Mucosa of stomach (tissue), 1 donor: Measurements from ENCODE around the gene KIF4B.
"Not testable (repeated sequence)": the region's sequence is repeated elsewhere in the genome, so short reads cannot be mapped to it uniquely, and the experiment has no call there.

Experiments
- H3K27me3 ChIP-seq: one replicate; pipeline ENCODE4 v1.7.0; 2013; ENCODE audit warnings: mild to moderate bottlenecking, low read length; ENCODE audit not compliant: control insufficient read depth, insufficient read depth
- H3K36me3 ChIP-seq: one replicate; pipeline ENCODE4 v1.7.0; 2013; ENCODE audit warnings: low read length; ENCODE audit not compliant: control insufficient read depth, insufficient read depth
- H3K4me1 ChIP-seq: one replicate; pipeline ENCODE4 v1.7.0; 2013; ENCODE audit warnings: mild to moderate bottlenecking, low read length; ENCODE audit not compliant: control insufficient read depth, insufficient read depth
- H3K4me3 ChIP-seq: one replicate; pipeline ENCODE4 v1.7.0; 2013; ENCODE audit warnings: low read length
- H3K9ac ChIP-seq: one replicate; pipeline ENCODE4 v1.7.0; 2013; ENCODE audit warnings: mild to moderate bottlenecking, low read length, moderate library complexity
- H3K9me3 ChIP-seq: one replicate; pipeline ENCODE4 v1.7.0; 2013; ENCODE audit warnings: mild to moderate bottlenecking, low read length, moderate library complexity; ENCODE audit not compliant: control insufficient read depth
- donor health status: Pancreatic carcinoma.

KIF4B gene

DNA sequence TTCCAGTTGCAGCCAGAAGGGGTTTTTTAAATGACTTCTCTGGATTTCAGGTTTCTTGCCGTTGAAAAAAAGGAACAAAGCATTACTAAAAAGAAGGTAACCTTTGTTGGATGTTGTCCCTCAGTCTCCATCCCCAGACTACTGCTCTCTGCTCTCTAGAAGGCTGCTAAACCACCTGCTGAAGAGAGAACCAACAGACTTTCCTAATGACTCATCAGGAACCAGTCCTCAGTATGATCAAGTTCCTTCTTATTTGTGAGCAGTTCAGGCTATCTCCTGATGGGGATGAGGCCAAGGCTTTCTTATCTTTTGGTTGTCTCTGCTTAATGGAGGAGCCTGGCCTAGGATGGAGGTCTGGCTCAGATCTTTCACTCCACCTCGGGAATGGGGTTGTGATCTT lies 4.1 kb downstream of the KIF4B start:
- H3K36me3 ChIP-seq = no peaks in the 10 kb centered on the region
- H3K9me3 ChIP-seq = no peaks in the 10 kb centered on the region
- H3K27me3 ChIP-seq = no peaks in the 10 kb centered on the region
- no peaks in the 10 kb centered on the region for H3K4me1 ChIP-seq
- no peak overlapping the region for H3K9ac ChIP-seq
- no peak overlapping the region for H3K4me3 ChIP-seq

DNA sequence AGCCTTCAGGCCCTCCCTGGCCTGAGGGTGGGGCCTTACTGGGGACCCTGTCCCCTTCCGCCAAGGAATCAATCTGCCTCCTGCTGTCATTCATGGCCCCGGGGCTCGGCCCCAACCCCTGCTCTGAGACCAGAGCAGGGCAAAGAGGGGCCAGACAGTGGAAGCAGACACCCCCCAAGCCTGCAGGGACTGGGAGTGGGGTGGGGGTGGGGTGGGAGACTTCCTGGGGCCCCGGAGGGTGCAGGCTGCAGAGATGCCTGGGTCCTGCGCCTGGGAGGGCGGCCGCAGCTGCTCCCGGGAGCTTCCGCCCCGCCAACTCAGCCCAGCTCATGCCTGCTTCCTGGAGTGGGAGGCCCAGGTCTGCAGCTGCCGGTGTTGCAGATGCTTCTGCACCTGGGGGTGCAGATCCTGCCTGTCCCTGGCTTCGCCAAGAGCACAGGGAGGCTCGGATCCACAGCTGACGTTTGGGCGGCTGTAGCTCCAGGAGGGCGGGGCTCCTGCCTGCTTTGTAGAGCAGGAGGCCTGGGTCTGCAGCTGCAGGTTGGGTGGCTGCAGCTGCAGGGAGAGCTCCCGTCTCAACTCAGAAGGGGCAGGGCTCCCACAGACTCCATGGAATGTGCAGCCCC lies 6.2 kb downstream of the KIF4B start:
- Histone ChIP-seq H3K27me3 (no peaks in the 10 kb centered on the region), H3K4me3 (no peak overlapping the region), H3K4me1 (no peaks in the 10 kb centered on the region), H3K9ac (no peak overlapping the region), H3K9me3 (no peaks in the 10 kb centered on the region), H3K36me3 (no peaks in the 10 kb centered on the region)

DNA sequence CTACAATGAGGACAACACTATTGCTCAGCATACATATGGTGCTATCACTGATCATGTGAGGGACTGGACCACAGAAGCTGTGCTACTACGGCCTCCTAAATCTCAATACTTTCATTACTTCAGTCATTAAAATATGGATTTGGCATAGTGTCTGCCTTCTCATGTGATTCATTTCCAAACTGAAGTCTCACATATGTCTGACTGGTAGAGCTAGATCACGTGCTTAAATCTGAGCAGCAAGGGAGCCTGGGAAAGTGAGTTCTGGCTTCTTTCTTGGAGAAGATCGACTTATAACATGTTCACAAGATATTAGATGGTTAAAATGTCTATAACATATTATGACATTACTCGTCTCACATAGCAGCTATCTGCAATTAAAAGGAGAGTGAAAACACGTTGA lies 8.3 kb downstream of the KIF4B start:
- H3K4me1 ChIP-seq = no peaks in the 10 kb centered on the region
- no peaks in the 10 kb centered on the region for H3K9me3 ChIP-seq
- no peaks in the 10 kb centered on the region for H3K36me3 ChIP-seq
- no peak overlapping the region for H3K4me3 ChIP-seq
- H3K9ac ChIP-seq = no peak overlapping the region
- no peaks in the 10 kb centered on the region for H3K27me3 ChIP-seq

DNA sequence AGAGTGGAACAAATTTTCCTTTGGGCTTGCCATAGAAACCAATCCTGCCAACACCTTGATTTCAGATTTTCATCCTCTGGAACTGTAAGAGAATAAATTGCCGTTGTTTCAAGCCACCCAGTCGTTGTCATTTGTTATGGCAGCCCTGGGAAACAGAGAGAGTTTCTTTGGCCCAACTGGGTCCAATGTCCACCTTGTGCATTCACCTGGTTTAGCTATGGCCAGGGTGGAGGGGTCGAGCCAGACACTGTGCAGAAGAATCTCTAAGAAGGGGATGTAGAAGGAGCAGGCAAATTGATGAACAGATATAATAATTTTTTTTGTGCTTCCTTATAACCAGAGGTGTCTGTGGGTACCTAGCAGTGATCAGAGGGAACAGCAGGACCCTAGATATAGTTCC lies 9.8 kb downstream of the KIF4B start:
- no peaks in the 10 kb centered on the region for H3K9me3 ChIP-seq
- no peak overlapping the region for H3K4me3 ChIP-seq
- H3K9ac ChIP-seq = no peak overlapping the region
- no peaks in the 10 kb centered on the region for H3K4me1 ChIP-seq
- no peaks in the 10 kb centered on the region for H3K27me3 ChIP-seq
- no peaks in the 10 kb centered on the region for H3K36me3 ChIP-seq

DNA sequence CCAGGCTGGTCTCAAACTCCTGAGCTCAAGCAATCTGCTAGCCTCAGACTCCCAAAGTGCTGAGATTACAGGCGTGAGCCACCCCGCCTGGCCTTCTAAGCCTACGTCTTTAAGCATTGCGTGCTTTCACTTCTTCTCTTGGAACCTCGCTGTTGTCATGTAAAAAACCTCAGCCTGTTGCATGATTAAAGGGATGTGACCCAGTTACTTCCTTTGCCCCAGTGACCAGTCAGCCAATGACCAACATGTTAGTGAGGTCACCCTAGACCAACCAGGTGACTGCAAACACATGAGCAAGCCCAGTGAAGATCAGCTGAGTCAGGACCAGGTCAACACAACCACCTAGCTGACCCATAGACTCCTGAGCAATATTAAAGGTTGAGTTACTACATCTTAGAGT lies 10.5 kb downstream of the KIF4B start:
- Histone ChIP-seq H3K36me3 (no peaks in the 10 kb centered on the region), H3K4me1 (no peaks in the 10 kb centered on the region), H3K27me3 (no peaks in the 10 kb centered on the region), H3K9ac (no peak overlapping the region), H3K4me3 (no peak overlapping the region), H3K9me3 (no peaks in the 10 kb centered on the region)

DNA sequence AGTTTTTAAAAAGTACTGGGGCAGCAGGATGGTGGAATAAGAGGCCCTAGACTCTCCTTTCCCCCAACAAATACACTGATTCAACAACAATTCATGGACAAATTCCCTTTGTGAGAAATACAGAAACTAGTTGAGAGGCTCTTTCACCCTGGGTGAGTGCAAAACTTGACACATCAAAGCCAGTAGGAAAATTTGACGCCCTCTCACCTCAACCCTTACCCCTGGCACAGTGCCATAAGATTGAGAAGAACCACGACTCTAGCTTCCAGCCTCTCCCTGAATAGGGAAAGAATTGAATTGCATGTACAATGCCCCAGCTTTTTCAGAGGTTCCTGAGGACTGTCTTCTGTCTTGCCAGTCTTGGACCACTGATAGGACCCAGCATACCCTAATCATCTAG lies 12.3 kb downstream of the KIF4B start:
- Histone ChIP-seq H3K4me1 (no peaks in the 10 kb centered on the region), H3K9me3 (no peaks in the 10 kb centered on the region), H3K9ac (no peak overlapping the region), H3K4me3 (no peak overlapping the region), H3K36me3 (no peaks in the 10 kb centered on the region), H3K27me3 (no peaks in the 10 kb centered on the region)

DNA sequence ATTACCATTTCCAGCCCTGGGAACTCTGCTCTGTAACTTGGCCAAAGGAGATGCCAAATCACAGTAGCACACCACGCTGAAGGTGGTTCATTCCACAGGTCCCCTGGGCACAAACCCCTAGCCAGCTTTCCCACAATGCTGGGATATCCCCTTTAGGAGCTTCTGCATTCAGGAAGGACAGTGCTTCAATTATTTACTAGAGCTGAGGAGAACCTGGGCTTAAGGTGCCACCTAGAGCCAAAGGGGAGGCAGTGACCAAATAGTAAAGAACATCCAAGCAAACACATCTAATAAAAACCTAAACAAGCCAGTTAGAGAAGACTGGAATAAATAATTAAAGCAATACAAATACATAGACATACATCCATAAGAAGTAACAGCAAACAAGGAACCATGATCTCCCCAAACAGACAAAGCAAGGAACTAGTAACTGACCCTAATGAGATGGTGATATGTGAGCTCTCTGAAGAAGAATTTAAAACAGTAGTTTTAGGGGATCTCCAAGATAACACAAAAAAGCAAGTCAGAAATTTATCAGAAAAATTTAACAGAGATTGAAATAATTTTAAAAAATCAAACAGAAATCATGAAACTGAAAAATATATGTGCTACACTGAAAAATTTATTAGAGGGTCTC lies 14.6 kb downstream of the KIF4B start:
- Histone ChIP-seq H3K9ac (no peak overlapping the region), H3K27me3 (no peaks in the 10 kb centered on the region), H3K4me3 (no peak overlapping the region), H3K9me3 (no peaks in the 10 kb centered on the region), H3K36me3 (no peaks in the 10 kb centered on the region), H3K4me1 (no peaks in the 10 kb centered on the region)

DNA sequence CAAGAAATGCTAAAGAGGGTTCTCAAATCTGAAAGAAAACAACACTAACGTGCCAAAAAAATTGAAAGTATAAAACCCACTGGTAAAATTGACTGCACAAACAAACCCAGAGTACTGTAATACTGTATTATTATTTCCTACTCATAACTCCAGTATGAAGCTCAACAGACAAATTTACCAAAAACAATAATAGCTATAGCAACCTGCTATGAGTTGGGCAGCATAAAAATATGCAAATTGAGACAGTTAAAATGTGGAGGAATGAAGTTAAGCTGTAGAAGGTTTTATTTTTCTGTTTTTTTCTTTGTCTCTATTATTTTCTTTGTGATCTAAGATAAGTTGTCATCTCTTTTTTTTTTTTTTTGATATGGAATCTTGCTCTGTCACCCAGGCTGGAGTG lies 15.7 kb downstream of the KIF4B start:
- H3K9ac ChIP-seq = no peak overlapping the region
- no peaks in the 10 kb centered on the region for H3K27me3 ChIP-seq
- H3K4me3 ChIP-seq = no peak overlapping the region
- H3K9me3 ChIP-seq = no peaks in the 10 kb centered on the region
- H3K36me3 ChIP-seq = no peaks in the 10 kb centered on the region
- no peaks in the 10 kb centered on the region for H3K4me1 ChIP-seq

DNA sequence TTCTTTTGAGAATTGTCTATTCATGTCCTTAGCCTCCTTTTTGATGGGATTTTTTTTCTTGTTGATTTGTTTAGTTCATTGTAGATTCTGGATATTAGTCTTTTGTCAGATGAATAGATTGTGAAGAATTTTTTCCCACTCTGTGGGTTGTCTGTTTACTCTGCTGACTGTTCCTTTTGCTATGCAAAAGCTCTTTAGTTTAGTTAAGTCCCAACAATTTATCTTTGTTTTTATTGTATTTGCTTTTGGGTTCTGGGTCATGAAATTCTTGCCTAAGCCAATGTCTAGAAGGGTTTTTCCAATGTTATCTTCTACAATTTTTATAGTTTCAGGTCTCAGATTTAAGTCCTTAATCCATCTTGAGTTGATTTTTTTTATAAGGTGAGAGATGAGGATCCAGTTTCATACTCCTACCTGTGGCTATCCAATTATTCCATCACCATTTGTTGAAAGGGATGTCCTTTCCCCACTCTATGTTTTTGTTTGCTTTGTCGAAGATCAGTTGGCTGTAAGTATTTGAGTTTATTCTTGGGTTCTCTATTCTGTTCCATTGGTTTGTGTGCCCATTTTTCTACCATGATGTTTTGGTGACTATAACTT lies 20.7 kb downstream of the KIF4B start:
- not testable (repeated sequence) for H3K27me3 ChIP-seq, H3K9me3 ChIP-seq, H3K4me3 ChIP-seq, H3K36me3 ChIP-seq, H3K9ac ChIP-seq, H3K4me1 ChIP-seq

DNA sequence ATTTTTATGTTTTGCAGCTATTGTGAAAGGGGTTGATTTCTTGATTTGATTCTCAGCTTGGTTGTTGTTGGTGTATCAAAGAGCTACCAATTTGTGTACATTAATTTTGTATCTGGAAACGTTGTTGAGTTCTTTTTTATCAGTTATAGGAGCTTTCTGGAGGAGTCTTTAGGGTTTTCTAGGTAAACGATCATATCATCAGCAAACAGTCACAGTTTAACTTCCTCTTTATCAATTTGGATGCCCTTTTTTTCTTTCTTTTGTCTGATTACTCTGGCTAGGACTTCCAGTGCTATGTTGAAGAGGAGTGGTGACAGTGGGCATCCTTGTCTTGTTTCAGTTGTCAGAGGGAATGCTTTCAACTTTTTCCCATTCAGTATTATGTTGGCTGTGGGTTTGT lies 21.5 kb downstream of the KIF4B start:
- H3K4me3 ChIP-seq, H3K27me3 ChIP-seq, H3K9me3 ChIP-seq, H3K9ac ChIP-seq, H3K36me3 ChIP-seq, H3K4me1 ChIP-seq: not testable (repeated sequence)

DNA sequence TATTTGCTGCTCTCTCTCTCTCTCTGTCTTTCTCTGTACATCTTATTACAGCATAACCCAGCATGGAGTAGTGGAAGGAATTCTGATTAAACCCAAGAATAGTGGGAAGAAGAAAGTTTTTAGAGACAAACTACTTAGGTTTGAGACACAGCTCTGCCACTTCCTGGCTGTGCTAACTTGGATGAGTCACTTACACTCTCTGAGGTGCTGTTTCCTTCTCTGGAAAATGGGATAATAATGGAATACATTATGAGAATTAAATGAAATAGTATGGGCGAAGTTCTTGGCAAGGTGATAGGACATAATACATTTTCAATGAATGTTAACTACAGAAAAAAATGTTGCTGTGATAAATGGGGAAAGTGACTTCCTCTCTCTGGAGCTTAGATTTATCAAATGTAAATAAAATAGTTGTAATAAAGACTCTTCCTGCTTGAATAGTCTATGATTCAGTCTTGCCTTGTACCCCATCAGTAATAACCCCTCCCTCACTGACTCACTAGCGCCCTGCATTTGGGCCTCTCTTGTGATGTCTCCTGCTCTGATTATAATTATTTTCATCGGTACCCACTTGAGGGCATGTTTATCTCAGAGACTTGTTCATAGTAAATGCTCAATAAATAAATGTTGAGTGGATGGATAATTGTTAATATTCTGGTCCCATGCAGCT lies 27.6 kb downstream of the KIF4B start:
- Histone ChIP-seq H3K9ac (no peak overlapping the region), H3K4me1 (no peaks in the 10 kb centered on the region), H3K9me3 (no peaks in the 10 kb centered on the region), H3K4me3 (no peak overlapping the region), H3K27me3 (no peaks in the 10 kb centered on the region), H3K36me3 (no peaks in the 10 kb centered on the region)

DNA sequence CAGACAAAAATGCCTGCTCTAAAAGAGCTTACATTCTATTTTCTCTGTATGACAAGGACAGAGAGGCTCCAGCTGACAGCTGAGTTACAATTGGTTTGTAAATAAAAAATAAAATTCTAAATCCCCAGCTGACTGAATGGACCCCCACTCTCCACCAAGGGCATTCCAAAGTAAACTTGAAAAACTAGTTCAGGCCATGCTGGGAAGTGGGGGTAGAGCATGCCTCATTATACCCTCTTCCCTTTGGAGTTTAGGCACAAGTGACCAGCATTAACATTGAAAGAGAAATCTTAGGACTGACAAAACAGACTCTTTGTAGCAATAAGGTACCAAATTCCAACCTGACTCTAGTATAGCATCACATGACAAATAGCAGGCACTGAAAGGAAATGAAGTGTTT lies 31.0 kb downstream of the KIF4B start:
- H3K9me3 ChIP-seq = no peaks in the 10 kb centered on the region
- no peaks in the 10 kb centered on the region for H3K27me3 ChIP-seq
- H3K4me3 ChIP-seq = no peak overlapping the region
- no peak overlapping the region for H3K9ac ChIP-seq
- H3K4me1 ChIP-seq = no peaks in the 10 kb centered on the region
- H3K36me3 ChIP-seq = no peaks in the 10 kb centered on the region
